ENCODE data around the gene ZDHHC19. TPM values are rescaled to one million over a fixed set of nuclear protein-coding genes. Genes with fewer than 3 reads are reported as not detected.

The ZDHHC19 gene
- total RNA-seq, 2 experiments from 2014 or later = not detected

GRCh38 chr3:196241704-196242103, 30.5 kb upstream of the ZDHHC19 start:
- DNase-seq (no peak), ATAC-seq (ENCODE audit: poor library complexity) (no peak)
- Histone ChIP-seq H3K9me3 (ENCODE audit: control insufficient read depth in 1 of 2, insufficient read depth in 1 of 2, low read length in 2 of 2) (no peaks in the 10 kb centered on the region), H3K36me3 (ENCODE audit: insufficient read depth, low read length) (peaks cover 58% of the 10 kb centered on the region), H3K4me1 (ENCODE audit: insufficient read depth, low read length) (no peaks in the 10 kb centered on the region), H3K4me3 (ENCODE audit: low read length) (no peak overlapping the region), H3K27me3 (ENCODE audit: control insufficient read depth in 1 of 2, insufficient read depth in 2 of 2, low read length in 2 of 2) (no peaks in the 10 kb centered on the region), H3K27ac (ENCODE audit: low read depth in 1 of 2, low read length in 2 of 2) (no peak overlapping the region)
- TF ChIP-seq CTCF (IDR thresholded peaks at IDR 0.05) = no peak
- no peak overlapping the region for H3K27ac Mint-ChIP-seq
- CTCF ChIA-PET = no interaction called here
- no peaks in the 10 kb centered on the region for H3K9me3 Mint-ChIP-seq
- H3K4me3 Mint-ChIP-seq = no peak overlapping the region
- H3K27me3 Mint-ChIP-seq = no peaks in the 10 kb centered on the region
- H3K36me3 Mint-ChIP-seq (ENCODE audit: low read depth) = peaks cover 70% of the 10 kb centered on the region
- no peaks in the 10 kb centered on the region for H3K4me1 Mint-ChIP-seq (ENCODE audit: low read depth)
- intact Hi-C loops (cut with DNase I, micrococcal nuclease) = no loop called here
- POLR2A ChIA-PET = no interaction called here

GRCh38 chr3:196240424-196240823, 29.2 kb upstream of the ZDHHC19 start:
- Histone ChIP-seq H3K4me1 (ENCODE audit: insufficient read depth, low read length) (no peaks in the 10 kb centered on the region), H3K36me3 (ENCODE audit: insufficient read depth, low read length) (peaks cover 46% of the 10 kb centered on the region), H3K4me3 (ENCODE audit: low read length) (no peak overlapping the region), H3K9me3 (ENCODE audit: control insufficient read depth in 1 of 2, insufficient read depth in 1 of 2, low read length in 2 of 2) (no peaks in the 10 kb centered on the region), H3K27me3 (ENCODE audit: control insufficient read depth in 1 of 2, insufficient read depth in 2 of 2, low read length in 2 of 2) (no peaks in the 10 kb centered on the region), H3K27ac (ENCODE audit: low read depth in 1 of 2, low read length in 2 of 2) (no peak overlapping the region)
- intact Hi-C loops (cut with DNase I, micrococcal nuclease) = no loop called here
- ChIA-PET CTCF (interaction anchor here (0.6 to 1.4 kb wide), 3 partner anchors 13 to 272 kb away, joined by 3 to 7 read pairs (median 4); no protein-coding TSS in a partner anchor), POLR2A (interaction anchor here (0.6 kb wide), 1 partner anchor 128 kb away, joined by 3 read pairs; no protein-coding TSS in a partner anchor)
- DNase-seq = no peak
- ATAC-seq (ENCODE audit: poor library complexity) = no peak
- H3K36me3 Mint-ChIP-seq (ENCODE audit: low read depth) = peaks cover 70% of the 10 kb centered on the region
- no peak for TF ChIP-seq CTCF (IDR thresholded peaks at IDR 0.05)
- H3K9me3 Mint-ChIP-seq = no peaks in the 10 kb centered on the region
- H3K27ac Mint-ChIP-seq = no peak overlapping the region
- H3K4me3 Mint-ChIP-seq = no peak overlapping the region
- H3K4me1 Mint-ChIP-seq (ENCODE audit: low read depth) = no peaks in the 10 kb centered on the region
- H3K27me3 Mint-ChIP-seq = no peaks in the 10 kb centered on the region

GRCh38 chr3:196238612-196239560, 27.7 kb upstream of the ZDHHC19 start:
- intact Hi-C loops (cut with DNase I, micrococcal nuclease) = no loop called here
- Histone ChIP-seq H3K27me3 (ENCODE audit: control insufficient read depth in 1 of 2, insufficient read depth in 2 of 2, low read length in 2 of 2) (no peaks in the 10 kb centered on the region), H3K4me3 (ENCODE audit: low read length) (no peak overlapping the region), H3K36me3 (ENCODE audit: insufficient read depth, low read length) (peaks cover 44% of the 10 kb centered on the region), H3K9me3 (ENCODE audit: control insufficient read depth in 1 of 2, insufficient read depth in 1 of 2, low read length in 2 of 2) (no peaks in the 10 kb centered on the region), H3K4me1 (ENCODE audit: insufficient read depth, low read length) (no peaks in the 10 kb centered on the region), H3K27ac (ENCODE audit: low read depth in 1 of 2, low read length in 2 of 2) (no peak overlapping the region)
- CTCF ChIA-PET = no interaction called here
- H3K27ac Mint-ChIP-seq = no peak overlapping the region
- no peaks in the 10 kb centered on the region for H3K4me1 Mint-ChIP-seq (ENCODE audit: low read depth)
- POLR2A ChIA-PET = no interaction called here
- DNase-seq = no peak
- H3K27me3 Mint-ChIP-seq = no peaks in the 10 kb centered on the region
- H3K9me3 Mint-ChIP-seq = no peaks in the 10 kb centered on the region
- no peak for ATAC-seq (ENCODE audit: poor library complexity)
- peaks cover 66% of the 10 kb centered on the region for H3K36me3 Mint-ChIP-seq (ENCODE audit: low read depth)
- H3K4me3 Mint-ChIP-seq = no peak overlapping the region
- no peak for TF ChIP-seq CTCF (IDR thresholded peaks at IDR 0.05)

Data from CD4-positive, alpha-beta T cell (primary cell).